ENCODE results near the gene PGLYRP2.
"Not testable (repeated sequence)": the region's sequence is repeated elsewhere in the genome, so short reads cannot be mapped to it uniquely, and the experiment has no call there.

PGLYRP2 gene, protein sequence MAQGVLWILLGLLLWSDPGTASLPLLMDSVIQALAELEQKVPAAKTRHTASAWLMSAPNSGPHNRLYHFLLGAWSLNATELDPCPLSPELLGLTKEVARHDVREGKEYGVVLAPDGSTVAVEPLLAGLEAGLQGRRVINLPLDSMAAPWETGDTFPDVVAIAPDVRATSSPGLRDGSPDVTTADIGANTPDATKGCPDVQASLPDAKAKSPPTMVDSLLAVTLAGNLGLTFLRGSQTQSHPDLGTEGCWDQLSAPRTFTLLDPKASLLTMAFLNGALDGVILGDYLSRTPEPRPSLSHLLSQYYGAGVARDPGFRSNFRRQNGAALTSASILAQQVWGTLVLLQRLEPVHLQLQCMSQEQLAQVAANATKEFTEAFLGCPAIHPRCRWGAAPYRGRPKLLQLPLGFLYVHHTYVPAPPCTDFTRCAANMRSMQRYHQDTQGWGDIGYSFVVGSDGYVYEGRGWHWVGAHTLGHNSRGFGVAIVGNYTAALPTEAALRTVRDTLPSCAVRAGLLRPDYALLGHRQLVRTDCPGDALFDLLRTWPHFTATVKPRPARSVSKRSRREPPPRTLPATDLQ

GRCh38 chr19:15479391-15480345, at the start of gene PGLYRP2:
Gene PGLYRP2, minus strand, starts transcription at chr19:15479501. Its CDS starts 130 bp downstream, at chr19:15479371.
- DNase-seq = no peak

DNA sequence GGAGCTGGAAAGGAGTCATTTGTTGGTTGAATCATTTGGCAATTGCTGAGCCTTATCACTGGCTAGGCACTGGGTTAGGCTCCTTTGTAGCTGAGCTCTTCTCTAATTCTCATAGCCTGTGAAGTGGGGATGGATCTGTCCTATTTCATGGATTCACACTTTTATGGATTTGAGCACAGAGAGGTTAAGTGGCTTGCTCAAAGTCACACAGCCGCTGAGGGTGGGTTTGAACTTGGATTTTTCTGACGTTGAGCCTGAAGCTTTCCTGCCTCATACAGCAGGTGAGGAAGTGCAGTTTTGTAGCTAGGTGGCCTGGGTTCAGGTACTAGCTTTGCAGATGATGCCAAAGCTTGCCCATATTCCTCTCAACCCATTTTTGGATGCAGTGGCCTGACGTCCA, 48.4 kb upstream of the PGLYRP2 start:
- DNase-seq = no peak

GRCh38 chr19:15526408-15526807, 47.1 kb upstream of the PGLYRP2 start:
- no peak for DNase-seq

DNA sequence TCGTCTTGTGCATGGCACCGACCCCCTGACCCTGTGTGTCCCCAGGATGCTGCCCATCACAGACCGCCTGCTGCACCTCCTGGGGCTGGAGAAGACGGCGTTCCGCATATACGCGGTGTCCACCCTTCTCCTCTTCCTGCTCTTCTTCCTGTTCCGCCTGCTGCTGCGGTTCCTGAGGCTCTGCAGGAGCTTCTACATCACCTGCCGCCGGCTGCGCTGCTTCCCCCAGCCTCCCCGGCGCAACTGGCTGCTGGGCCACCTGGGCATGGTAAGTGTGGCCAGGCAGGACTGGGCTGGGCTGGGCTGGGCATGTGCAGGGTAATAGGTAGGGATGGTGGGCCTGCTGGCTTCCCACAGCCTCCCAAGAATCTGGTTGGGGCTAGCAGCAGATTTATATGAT, 46.0 kb upstream of the PGLYRP2 start:
- no peak for DNase-seq

GRCh38 chr19:15524781-15525180, 45.5 kb upstream of the PGLYRP2 start:
- no peak for DNase-seq

DNA sequence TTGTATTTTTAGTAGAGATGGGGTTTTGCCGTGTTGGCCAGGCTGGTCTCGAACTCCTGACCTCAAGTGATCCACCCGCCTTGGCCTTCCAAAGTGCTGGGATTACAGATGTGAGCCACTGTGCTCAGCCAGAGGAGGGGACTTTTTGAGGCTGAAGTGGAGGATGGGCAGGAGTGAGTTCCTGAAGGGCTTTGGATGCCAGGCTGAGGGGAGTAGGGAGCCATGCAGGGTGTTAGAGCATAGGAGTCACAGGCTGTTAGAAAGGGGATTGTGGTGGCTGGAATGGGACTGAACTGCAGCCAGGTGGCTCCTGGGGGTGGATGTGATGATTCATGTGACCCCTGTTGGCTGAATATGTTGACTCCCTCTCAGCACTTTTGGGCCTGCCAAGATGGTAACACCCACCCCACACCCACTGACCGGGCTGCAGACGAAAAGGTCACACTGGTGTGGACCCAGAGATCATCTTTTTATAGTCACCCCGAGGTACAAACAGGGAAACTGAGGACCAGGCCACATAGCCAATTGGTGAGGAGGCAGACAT, 40.2 kb upstream of the PGLYRP2 start:
- no peak for DNase-seq

DNA sequence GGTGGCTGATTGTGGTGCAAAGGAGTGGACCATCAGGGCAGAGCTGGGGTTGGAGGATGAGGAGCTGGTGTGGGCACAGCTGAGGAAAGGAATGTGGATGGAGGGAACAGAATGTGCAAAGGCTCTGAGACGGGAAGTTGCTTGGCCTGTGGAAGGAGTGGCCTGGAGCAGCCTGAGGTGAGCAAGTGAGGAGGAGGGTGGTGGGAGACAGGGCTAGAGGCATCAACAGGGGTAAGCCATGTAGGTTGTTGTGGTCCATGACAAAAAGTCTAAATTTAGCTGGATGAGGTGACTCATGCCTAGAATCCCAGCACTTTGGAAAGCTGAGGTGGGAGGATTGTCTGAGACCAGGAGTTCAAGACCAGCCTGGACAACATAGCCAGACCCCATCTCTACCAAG, 38.5 kb upstream of the PGLYRP2 start:
- DNase-seq = no peak

DNA sequence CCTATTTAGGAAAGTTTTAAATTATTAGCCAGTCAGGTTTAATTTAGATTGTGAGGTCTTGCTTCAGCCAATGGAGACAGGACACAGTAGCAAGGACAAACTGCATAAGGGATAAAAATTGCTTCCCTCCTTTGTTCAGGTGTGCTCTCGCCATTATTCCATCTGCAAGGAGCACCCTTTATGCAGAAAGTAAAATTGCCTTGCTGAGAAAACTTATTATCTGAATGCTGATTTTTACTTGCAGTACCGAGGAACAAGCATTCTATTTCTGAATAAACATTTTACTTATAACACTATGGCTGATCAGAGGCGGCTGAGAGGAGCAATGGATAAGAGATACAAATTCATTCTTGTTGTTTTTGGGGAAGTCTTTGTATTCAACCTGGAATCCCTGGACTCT, 37.1 kb upstream of the PGLYRP2 start:
- no peak for DNase-seq

DNA sequence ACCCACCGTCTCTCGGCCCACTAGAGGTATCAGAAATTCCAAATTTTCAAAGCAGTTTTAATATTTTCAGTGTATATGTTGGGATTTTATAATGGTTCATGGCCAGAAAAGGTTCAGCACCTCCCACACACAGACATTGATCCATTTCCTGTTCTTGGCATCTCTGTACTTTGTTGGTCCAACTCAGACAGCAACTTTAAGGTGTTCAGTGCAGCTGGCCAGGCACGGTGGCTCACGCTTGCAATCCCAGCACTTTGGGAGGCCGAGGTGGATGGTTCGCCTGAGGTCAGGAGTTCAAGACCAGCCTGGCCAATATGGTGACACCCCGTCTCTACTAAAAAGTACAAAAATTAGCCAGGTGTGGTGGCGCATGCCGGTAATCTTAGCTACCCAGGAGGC, 35.9 kb upstream of the PGLYRP2 start:
- not testable (repeated sequence) for DNase-seq

DNA sequence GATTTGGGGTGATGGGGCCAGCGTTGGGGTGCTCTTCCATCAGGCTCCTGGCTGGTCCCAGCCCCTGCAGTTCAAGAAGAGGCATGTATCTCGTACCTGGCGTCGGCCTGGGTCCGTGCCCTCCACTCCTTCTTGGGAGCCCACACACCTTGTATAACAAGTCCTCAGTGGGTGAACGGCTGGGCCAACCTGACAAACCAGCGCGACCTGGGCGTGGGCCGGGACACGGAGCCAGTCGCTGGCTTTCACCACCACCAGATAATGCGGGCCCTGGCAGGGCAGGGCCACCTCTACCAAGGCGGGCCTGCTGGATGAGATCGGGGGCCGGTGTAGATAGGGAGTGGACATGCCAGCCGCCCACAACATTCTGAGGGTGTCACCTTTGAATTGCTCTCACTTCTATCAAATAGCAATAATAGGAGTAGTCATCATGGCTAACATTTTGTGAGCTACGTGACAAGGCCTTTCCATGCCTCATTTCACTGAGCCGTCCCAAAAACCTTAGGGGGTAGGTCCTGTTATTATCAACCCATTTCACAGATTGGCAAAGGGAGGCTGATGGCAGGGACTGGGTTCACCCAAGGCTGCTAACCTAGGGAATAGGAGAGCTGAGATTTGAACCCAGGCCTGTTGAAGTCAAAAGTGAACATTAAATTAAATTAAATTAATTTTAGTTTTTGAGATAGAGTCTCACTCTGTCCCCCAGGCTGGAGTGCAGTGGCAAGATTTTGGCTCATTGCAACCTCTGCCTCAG, 32.5 kb upstream of the PGLYRP2 start:
- no peak for DNase-seq

DNA sequence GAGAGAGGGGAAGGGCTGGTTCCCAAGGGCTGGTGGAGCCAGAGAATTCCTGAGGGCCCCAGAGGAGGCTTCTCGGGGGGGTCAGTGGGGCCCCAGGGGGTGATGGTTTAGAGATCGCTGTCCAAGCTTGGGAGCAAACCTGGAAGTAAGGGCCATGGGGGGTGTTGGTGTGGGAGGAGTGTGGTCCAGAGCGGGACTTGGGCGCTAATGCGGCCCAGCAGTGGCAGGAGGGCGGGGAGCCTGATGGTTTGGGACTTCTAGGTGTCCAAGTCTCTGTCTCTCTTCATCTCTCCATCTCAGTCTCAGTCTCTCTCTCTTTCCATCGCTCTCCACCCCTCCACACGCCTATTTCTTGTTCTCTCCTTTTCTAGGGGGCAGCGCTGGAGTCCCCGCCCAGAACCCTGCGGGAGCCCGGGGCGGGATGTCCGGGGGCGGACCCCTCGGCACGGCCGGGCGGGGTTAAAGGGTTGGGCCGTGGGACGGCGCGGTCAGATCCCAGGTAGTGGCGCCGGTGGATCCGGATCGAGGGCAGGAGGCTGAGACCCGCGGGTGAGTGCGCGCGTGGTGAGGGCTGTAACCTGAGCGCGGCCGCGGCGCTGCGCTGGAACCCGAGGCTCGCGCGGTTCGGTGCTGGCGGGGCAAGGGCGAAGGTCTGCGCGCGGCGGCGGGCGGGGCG, 28.9 kb upstream of the PGLYRP2 start, which contains the start of gene CYP4F22:
CYP4F22 (plus strand) TSS at position 491 of the 676 bp plus-strand sequence. CDS start 16,812 bp downstream, outside the sequence.
- DNase-seq = no peak

DNA sequence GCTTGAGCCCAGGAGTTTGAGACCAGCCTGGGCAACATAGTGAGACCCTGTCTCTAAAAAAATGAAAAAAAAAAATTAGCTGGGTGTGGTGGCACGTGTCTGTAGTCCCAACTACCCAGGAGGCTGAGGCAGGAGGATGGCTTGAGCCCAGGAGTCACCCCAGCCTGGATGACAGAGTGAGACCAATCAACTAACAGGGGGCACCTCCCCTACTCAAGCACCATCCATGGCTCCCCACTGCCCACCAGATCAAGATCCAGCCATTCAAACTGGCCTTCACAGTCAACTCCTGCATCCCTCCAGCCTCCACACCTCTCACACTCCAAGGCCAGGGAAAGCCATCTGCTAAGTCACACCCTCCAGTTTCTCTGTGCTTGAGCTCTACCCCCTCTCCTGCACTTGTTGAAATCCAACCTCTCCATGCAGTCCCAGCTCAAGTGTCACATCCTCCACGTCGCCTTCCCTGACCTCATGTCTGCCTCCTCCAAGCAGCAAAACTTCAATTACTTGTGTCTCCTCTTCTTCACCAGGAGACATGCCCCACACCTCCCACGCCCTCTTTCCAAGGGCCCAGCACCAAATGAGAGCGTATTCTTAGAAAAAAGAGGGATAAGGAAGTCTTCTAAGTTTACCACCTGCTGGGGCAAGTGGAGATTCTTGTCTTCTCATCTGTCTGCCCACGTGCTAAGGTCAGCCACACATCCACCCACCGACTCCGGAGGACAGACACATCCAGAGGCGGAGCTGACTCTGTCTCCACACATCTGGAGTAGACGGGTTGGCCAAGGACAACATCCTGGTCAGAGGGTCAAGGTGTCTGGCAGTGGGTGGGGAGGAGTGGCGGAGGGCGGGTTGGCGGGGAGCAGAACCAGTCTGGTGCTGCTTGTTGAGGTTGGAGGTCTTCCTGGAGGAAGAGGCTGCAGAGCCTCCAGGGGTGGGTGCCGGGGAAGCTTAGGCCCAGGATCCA, 28.1 kb upstream of the PGLYRP2 start:
- no peak for DNase-seq

DNA sequence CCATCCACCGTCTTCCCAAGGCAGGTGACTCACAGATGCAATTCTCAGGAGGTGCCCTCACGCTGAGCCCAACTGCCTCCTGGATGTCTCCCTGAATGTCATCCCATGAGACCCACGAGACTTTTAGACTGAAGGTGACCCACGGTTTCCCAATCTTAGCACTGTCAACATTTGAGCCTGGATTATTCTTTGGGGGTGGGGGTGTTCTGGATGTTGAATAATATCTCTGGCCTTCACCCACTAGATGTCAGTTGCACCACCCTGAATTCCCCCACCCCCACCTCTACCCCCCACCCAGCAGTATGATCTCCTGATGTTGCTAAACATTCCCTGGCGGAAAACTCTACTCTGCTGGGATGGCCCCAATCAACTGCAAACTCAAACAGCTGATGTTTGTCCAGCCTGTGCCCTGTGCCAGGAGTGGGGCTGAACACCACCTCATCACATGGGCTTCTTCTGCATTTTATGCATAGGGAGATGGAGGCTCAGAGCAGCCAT, 26.8 kb upstream of the PGLYRP2 start:
- DNase-seq = no peak

DNA sequence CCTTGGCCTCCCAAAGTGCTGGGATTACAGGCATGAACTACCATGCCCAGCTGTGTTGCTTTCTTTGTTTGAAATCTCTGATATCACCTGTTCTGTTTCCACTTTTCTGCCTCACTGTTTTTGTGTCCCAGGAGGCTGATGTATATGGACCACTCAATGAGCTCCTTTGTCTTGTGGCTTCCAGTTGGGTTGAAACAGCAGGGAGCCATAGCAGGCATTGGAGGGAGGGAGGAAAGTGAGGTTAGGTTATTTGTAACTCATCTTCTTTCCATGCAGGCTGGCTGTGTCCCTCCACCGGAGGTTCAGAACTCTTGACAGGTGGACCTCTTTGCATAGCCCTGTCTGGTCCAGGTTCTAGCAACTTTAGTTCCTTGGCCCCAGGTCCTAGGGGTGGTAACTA, 23.0 kb upstream of the PGLYRP2 start:
- no peak for DNase-seq

DNA sequence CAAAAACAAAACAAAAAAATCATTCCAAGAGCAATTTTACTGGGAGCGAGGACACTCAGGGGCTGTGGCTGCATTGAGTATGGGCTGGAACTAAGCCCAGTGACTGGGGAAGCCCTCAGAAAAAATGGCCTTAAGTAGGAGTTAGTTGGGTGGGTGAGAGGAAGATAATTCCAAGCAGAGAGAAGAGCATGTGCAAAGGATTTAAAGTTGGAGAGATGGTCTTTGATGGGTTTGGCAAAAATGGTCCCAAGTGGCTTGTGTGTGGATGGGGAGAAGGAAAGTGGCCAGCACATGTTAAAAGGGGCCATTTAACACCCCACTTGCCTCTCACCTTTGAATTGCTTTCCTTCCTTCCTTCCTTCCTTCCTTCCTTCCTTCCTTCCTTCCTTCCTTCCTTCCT, 22.3 kb upstream of the PGLYRP2 start:
- no peak for DNase-seq

GRCh38 chr19:15498910-15499309, 19.6 kb upstream of the PGLYRP2 start:
- DNase-seq = no peak

DNA sequence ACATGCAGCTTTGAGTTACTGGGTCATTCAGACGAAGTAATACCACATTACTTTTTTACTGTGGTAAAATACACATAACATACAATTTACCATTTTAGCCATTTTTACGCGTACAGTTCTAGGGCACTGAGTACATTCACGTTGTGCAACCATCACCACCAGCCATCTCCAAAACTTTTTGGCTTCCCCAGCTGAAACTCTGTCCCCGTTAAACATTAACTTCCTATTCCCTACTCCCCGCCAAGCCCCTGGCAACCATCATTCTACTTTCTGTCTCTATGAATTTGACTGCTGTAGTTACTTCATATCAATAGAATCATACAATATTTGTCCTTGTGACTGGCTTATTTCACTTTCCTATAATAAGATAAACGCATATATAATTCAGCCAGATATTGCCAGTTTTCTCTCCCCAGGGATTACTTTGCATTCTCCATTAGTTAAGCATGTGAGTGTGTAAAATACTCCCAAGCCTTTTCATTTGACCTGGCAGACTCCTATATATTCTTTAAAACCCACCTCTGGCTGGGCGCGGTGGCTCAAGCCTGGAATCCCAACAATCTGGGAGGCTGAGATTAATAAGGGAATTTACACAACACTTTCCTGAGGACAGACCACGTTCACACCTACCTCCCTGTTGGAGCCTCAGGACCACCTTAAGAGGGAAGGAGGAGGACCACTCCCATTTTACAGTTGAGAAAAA, 19.0 kb upstream of the PGLYRP2 start:
- DNase-seq = no peak

GRCh38 chr19:15495151-15495550, 15.8 kb upstream of the PGLYRP2 start:
- DNase-seq = no peak

- no peak for DNase-seq
Measured at GRCh38 chr19:15488489-15489226, 9.4 kb upstream of the PGLYRP2 start.

Measured in NCI-H2107 (cell line).